Small intestine (tissue), 7 donors: ENCODE data around the gene LY6G5C. TPM values are rescaled to one million over a fixed set of nuclear protein-coding genes. Genes with fewer than 3 reads are reported as not detected.

Source experiments
- DNase-seq, 2 donors: peaks; one replicate each; pipeline versions ENCODE4 v3.0.0 to v3.0.0-alpha.2; 2013
- FAIRE-seq: peaks from 2 replicates; lab custom pipeline; 2012; peaks lifted over from hg19 to GRCh38; lab: Jason Lieb, UNC
- H3K27ac ChIP-seq, 3 donors: one replicate each; pipeline ENCODE4 v1.5.1; 2013; ENCODE audit warnings: low read length in 2 of 3, mild to moderate bottlenecking in 2 of 3, control low read depth in 1 of 3, inconsistent platforms in 1 of 3, low read depth in 1 of 3, moderate library complexity in 1 of 3
- H3K27me3 ChIP-seq, 3 donors: one replicate each; pipeline ENCODE4 v1.6.1; 2013; ENCODE audit warnings: low read length in 3 of 3, inconsistent platforms in 1 of 3; ENCODE audit not compliant: control insufficient read depth in 3 of 3, insufficient read depth in 3 of 3
- H3K36me3 ChIP-seq, 3 donors: one replicate each; pipeline ENCODE4 v1.6.1; 2013; ENCODE audit warnings: low read length in 3 of 3, inconsistent platforms in 1 of 3, low read depth in 1 of 3, mild to moderate bottlenecking in 1 of 3, moderate library complexity in 1 of 3; ENCODE audit not compliant: control insufficient read depth in 3 of 3, insufficient read depth in 2 of 3
- H3K4me1 ChIP-seq, 3 donors: one replicate each; pipeline ENCODE4 v1.6.1; 2013; ENCODE audit warnings: low read length in 2 of 3, inconsistent platforms in 1 of 3, low read depth in 1 of 3, mild to moderate bottlenecking in 1 of 3, moderate library complexity in 1 of 3; ENCODE audit not compliant: control insufficient read depth in 3 of 3, insufficient read depth in 2 of 3
- H3K4me3 ChIP-seq, 3 donors: one replicate each; pipeline ENCODE4 v1.5.1; 2013; ENCODE audit warnings: low read length in 3 of 3, control low read depth in 1 of 3, inconsistent platforms in 1 of 3, low read depth in 1 of 3, mild to moderate bottlenecking in 1 of 3, moderate library complexity in 1 of 3
- H3K9me3 ChIP-seq, 2 donors: one replicate each; pipeline ENCODE4 v1.6.1; 2013; ENCODE audit warnings: low read depth in 1 of 2, low read length in 1 of 2; ENCODE audit not compliant: control insufficient read depth in 2 of 2, insufficient read depth in 1 of 2
- WGBS, 3 donors: extraction: QIAGEN DNeasy Blood & Tissue Kit; methylation state at CpG; one replicate each; pipeline ENCODE4 v1.1.7; 2013; 5-methylcytosine and 5-hydroxymethylcytosine counted together
- polyA plus RNA-seq, 4 donors: library from polyadenylated mRNA; stranded (reverse) in 3 of 4; unstranded in 1 of 4; fragments of 200-250 nt in 3 of 4; fragments of 120-200 nt in 1 of 4; gene quantifications; one replicate each; pipeline versions ENCODE4 v1.2.1 to v1.2.3, GENCODE V29; 2013
- donor health status: healthy with polysubstance abuse.
- donor health status: control.
- donor health status: control.
- donor health status: Bipolar disorder and iron deficiency.
- donor health status: healthy.

The LY6G5C gene
- polyA plus RNA-seq, 4 donors = 2.6 to 3.8 (median 3.1) TPM

GRCh38 chr6:31651602-31652191, 29.2 kb downstream of the LY6G5C start:
- peaks cover 5 to 32% (median 10%) of the 10 kb centered on the region in 3 donors for H3K4me1 ChIP-seq
- no peaks in the 10 kb centered on the region for H3K9me3 ChIP-seq
- H3K36me3 ChIP-seq = peaks cover 10 to 43% (median 19%) of the 10 kb centered on the region in 3 donors
- peak overlapping the region; percentile 91 to 99 (median 97) for H3K27ac ChIP-seq
- H3K4me3 ChIP-seq = peak overlapping the region; percentile 69 to 90 (median 77)
- 1 to 3% (median 2%) methylated on average over 20 to 29 of the region's 29 CpGs for WGBS, 3 donors
- DNase-seq (peak; percentile 83 to 91), FAIRE-seq (no peak)
- no peaks in the 10 kb centered on the region for H3K27me3 ChIP-seq

- Histone ChIP-seq H3K9me3 (no peaks in the 10 kb centered on the region), H3K27me3 (no peaks in the 10 kb centered on the region), H3K4me3 (no peak overlapping the region), H3K36me3 (peaks cover 37 to 87% (median 56%) of the 10 kb centered on the region in 3 donors), H3K4me1 (no peaks in the 10 kb centered on the region), H3K27ac (no peak overlapping the region)
- no peak for FAIRE-seq
- 95 to 98% (median 96%) methylated on average over 9 of the region's 9 CpGs for WGBS, 3 donors
- no peak for DNase-seq
These were observed 35.5 kb downstream of the LY6G5C start for GRCh38 chr6:31645325-31645724.

GRCh38 chr6:31643818-31644454, 36.9 kb downstream of the LY6G5C start:
- Histone ChIP-seq H3K9me3 (no peaks in the 10 kb centered on the region), H3K4me3 (no peak overlapping the region), H3K4me1 (no peaks in the 10 kb centered on the region), H3K36me3 (peaks cover 39 to 91% (median 60%) of the 10 kb centered on the region in 3 donors), H3K27ac (no peak overlapping the region), H3K27me3 (no peaks in the 10 kb centered on the region)
- FAIRE-seq (no peak), DNase-seq (no peak)
- WGBS, 3 donors = 69 to 86% (median 70%) methylated on average over 16 to 17 of the region's 17 CpGs

- peaks cover 31 to 87% (median 58%) of the 10 kb centered on the region in 3 donors for H3K36me3 ChIP-seq
- 89 to 95% (median 90%) methylated on average over 6 of the region's 6 CpGs for WGBS, 3 donors
- FAIRE-seq = no peak
These were observed 37.9 kb downstream of the LY6G5C start for GRCh38 chr6:31642798-31643570.

GRCh38 chr6:31641370-31641769, 39.5 kb downstream of the LY6G5C start:
- FAIRE-seq (no peak), DNase-seq (no peak)
- Histone ChIP-seq H3K4me1 (no peaks in the 10 kb centered on the region), H3K4me3 (no peak overlapping the region), H3K27ac (no peak overlapping the region), H3K27me3 (no peaks in the 10 kb centered on the region), H3K36me3 (peaks cover 38 to 87% (median 55%) of the 10 kb centered on the region in 3 donors), H3K9me3 (no peaks in the 10 kb centered on the region)
- 77 to 92% (median 81%) methylated on average over 4 of the region's 4 CpGs for WGBS, 3 donors

More at GRCh38 chr6:31642798-31643570, 37.9 kb downstream of the LY6G5C start:
- H3K9me3 ChIP-seq = no peaks in the 10 kb centered on the region
- no peak for DNase-seq
- H3K4me3 ChIP-seq = no peak overlapping the region
- H3K27me3 ChIP-seq = no peaks in the 10 kb centered on the region
- H3K27ac ChIP-seq = no peak overlapping the region
- no peaks in the 10 kb centered on the region for H3K4me1 ChIP-seq

GRCh38 chr6:31640612-31641011, 40.3 kb downstream of the LY6G5C start:
- Histone ChIP-seq H3K27me3 (no peaks in the 10 kb centered on the region), H3K27ac (no peak overlapping the region), H3K4me3 (no peak overlapping the region), H3K36me3 (peaks cover 45 to 89% (median 60%) of the 10 kb centered on the region in 3 donors), H3K9me3 (no peaks in the 10 kb centered on the region), H3K4me1 (no peaks in the 10 kb centered on the region)
- WGBS, 3 donors = 94 to 98% (median 97%) methylated on average over 6 of the region's 6 CpGs
- no peak for FAIRE-seq
- no peak for DNase-seq

GRCh38 chr6:31639449-31639861, 41.4 kb downstream of the LY6G5C start:
- Histone ChIP-seq H3K4me1 (no peaks in the 10 kb centered on the region), H3K36me3 (peaks cover 49 to 90% (median 53%) of the 10 kb centered on the region in 3 donors), H3K27me3 (no peaks in the 10 kb centered on the region), H3K4me3 (no peak overlapping the region), H3K27ac (no peak overlapping the region), H3K9me3 (no peaks in the 10 kb centered on the region)
- DNase-seq (no peak), FAIRE-seq (no peak)
- 80 to 88% (median 85%) methylated on average over 10 of the region's 10 CpGs for WGBS, 3 donors

GRCh38 chr6:31639043-31639442, 41.8 kb downstream of the LY6G5C start:
- 81 to 86% (median 82%) methylated on average over 9 of the region's 9 CpGs for WGBS, 3 donors
- peaks cover 48 to 90% (median 52%) of the 10 kb centered on the region in 3 donors for H3K36me3 ChIP-seq
- no peak overlapping the region for H3K27ac ChIP-seq
- no peak for DNase-seq
- H3K4me1 ChIP-seq = no peaks in the 10 kb centered on the region
- H3K4me3 ChIP-seq = no peak overlapping the region
- no peaks in the 10 kb centered on the region for H3K27me3 ChIP-seq
- no peaks in the 10 kb centered on the region for H3K9me3 ChIP-seq
- FAIRE-seq = no peak
